Activated naive CD4-positive, alpha-beta T cell treated with anti-CD3 and anti-CD28 coated beads, Interleukin-2, amount 50 U/mL, for 72 hours (primary cell): ENCODE measurements around the gene CCM2L. TPM values are rescaled to one million over a fixed set of nuclear protein-coding genes. Genes with fewer than 3 reads are reported as not detected.

Experiments used
- ATAC-seq, 2 donors: fragments of 150-1000 bp; cut with Tn5 transposase; 2 replicates each; pipeline ENCODE4 v1.10.0; 2021; ENCODE audit warnings: mild to moderate bottlenecking in 2 of 2, moderate library complexity in 2 of 2
- DNase-seq, 2 donors: peaks; one replicate each; pipeline ENCODE4 v3.0.0; 2021 to 2022; ENCODE audit warnings: low spot score in 2 of 2
- H3K27ac Mint-ChIP-seq, 2 donors: one replicate each; pipeline ENCODE4 v1.8.0; 2022; ENCODE audit warnings: mild to moderate bottlenecking in 2 of 2, mixed read lengths in 2 of 2
- H3K36me3 Mint-ChIP-seq, 2 donors: one replicate each; pipeline ENCODE4 v1.8.0; 2022; ENCODE audit warnings: mixed read lengths in 2 of 2
- H3K9me3 Mint-ChIP-seq, 2 donors: one replicate each; pipeline ENCODE4 v1.8.0; 2022; ENCODE audit warnings: mixed read lengths in 2 of 2
- total RNA-seq, 2 donors: library from RNA; stranded (reverse); gene quantifications; one replicate each; pipeline ENCODE4 v1.2.3, GENCODE V29; 2022

CCM2L gene
- total RNA-seq, 2 donors from 2014 or later, result not detected

DNA sequence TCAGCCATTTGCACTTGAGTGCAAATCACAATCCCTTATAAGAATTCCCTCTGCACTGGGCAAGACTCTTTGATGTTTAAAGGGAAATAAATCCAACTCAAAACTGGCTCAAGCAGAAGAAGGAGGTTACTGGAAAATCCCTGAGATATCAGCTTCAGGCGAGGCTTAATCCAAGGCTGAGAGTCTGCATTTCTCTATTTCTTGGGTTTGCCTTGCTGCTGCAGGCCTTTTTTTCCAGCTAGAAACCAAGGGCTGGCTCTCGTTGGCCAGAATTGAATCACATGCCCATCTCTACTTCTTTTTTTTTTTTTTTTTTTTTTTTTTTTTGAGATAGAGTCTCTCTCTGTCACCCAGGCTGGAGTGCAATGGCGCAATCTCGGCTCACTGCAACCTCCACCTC lies 53.5 kb downstream of the CCM2L start:
- DNase-seq (no peak), ATAC-seq (no peak)
- no peaks in the 10 kb centered on the region for H3K36me3 Mint-ChIP-seq
- H3K27ac Mint-ChIP-seq, result no peak overlapping the region
- H3K9me3 Mint-ChIP-seq, result no peaks in the 10 kb centered on the region

DNA sequence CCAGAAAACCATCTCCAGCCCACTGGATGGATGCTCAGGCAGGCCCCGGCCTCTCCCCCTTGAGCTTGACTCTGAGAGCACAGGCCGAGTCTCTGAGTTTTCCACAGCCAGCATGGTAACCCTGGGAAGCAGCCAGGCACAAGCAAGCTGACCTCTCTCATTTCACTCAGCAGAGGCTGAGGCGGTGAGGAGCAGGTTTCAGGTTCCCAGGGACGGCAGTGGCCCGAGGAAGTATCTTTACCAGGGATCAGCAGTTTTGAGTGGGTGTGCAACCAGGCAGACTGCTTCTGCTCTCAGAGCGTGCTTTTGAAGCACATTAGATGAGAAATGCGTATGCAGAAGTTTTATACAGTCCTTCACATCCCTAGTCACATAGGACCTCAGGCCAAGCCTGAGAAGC lies 54.4 kb downstream of the CCM2L start:
- DNase-seq (no peak), ATAC-seq (no peak)
- H3K27ac Mint-ChIP-seq, result no peak overlapping the region
- H3K36me3 Mint-ChIP-seq, result no peaks in the 10 kb centered on the region
- H3K9me3 Mint-ChIP-seq, result no peaks in the 10 kb centered on the region

DNA sequence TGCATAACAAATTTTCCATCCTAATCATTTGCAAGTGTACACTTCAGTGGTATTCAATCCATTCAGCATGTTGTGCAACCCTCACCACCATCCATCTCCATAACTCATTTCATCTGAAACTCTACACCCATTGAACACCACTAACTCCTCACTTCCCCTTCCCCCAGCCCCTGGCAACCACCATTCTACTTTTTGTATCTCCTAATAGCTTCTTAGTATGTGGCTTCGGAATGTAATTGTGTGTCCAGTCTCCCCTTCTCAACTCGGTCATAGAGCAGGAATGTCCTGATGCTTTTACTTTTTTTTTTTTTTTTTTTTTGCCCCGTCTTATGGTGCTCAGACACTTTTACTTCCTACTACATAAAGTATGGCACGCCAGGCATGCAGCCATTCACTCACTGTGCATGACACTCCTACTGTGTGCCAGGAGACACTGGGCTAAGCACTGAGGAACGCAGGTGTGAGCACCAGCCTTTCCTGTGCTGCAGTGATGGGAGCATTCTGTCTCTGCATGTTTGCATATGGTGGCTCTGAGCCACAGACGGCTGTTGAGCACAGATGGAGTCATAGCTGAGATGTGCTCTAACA lies 57.1 kb downstream of the CCM2L start:
- Mint-ChIP-seq H3K27ac (no peak overlapping the region), H3K36me3 (no peaks in the 10 kb centered on the region), H3K9me3 (no peaks in the 10 kb centered on the region)
- DNase-seq (no peak), ATAC-seq (no peak)

DNA sequence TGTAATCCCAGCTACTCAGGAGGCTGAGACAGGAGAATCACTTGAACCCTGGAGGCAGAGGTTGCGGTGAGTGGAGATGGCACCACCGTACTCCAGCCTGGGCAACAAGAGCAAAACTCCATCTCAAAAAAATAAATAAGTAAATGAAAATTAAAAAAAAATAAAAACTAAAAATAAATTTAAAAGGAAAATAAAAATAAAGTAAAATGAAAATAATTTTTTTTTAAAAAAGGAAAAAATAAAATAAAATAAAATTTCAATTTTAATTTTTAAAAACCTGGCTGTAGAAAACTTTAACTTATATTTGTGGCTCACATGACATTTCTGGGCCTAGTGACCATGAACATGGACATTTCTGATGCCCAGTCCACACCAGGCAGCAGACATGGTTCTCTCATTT lies 57.9 kb downstream of the CCM2L start:
- Mint-ChIP-seq H3K27ac (no peak overlapping the region), H3K9me3 (no peaks in the 10 kb centered on the region), H3K36me3 (no peaks in the 10 kb centered on the region)
- no peak for ATAC-seq
- no peak for DNase-seq

DNA sequence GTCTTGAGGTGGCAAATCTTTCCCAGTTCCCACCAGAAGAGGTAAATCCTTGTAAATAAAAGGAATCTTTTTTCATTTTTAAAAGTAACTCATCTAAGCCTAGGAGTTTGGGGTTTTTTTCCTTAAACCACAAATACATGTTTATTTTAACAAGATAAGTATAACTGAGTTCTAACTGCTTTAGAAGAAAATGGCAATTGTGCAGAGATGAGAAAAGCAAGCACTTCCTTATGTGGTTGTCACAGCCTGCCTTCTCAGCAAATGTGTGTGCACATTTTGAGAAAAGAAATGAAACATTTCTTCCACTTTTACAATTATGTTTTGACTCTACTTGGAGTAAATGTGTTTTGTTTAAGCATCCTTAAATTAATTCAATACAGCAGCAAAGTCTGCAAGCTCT lies 59.5 kb downstream of the CCM2L start:
- ATAC-seq (no peak), DNase-seq (no peak)
- H3K9me3 Mint-ChIP-seq, result no peaks in the 10 kb centered on the region
- H3K27ac Mint-ChIP-seq, result no peak overlapping the region
- H3K36me3 Mint-ChIP-seq, result no peaks in the 10 kb centered on the region

DNA sequence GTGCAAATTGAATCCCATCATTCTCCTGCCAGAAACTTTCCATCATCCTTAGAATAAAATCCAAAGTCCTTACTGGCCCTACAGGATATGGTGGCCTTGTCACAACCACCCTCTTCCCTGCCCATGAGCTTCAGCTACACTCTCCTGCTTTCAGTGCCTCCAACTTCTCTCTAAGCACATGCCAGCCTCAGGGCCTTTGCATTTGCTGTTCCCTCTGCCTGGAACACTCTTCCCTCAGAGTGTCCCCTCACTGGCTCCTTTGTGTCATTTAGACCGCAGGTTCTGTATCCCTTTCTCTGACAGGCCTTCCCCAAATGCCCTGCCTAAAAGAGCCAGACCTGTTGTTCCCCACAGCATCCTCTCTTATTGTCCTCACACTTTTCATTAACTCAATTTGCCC lies 60.0 kb downstream of the CCM2L start:
- no peaks in the 10 kb centered on the region for H3K9me3 Mint-ChIP-seq
- ATAC-seq (no peak), DNase-seq (no peak)
- no peak overlapping the region for H3K27ac Mint-ChIP-seq
- no peaks in the 10 kb centered on the region for H3K36me3 Mint-ChIP-seq

DNA sequence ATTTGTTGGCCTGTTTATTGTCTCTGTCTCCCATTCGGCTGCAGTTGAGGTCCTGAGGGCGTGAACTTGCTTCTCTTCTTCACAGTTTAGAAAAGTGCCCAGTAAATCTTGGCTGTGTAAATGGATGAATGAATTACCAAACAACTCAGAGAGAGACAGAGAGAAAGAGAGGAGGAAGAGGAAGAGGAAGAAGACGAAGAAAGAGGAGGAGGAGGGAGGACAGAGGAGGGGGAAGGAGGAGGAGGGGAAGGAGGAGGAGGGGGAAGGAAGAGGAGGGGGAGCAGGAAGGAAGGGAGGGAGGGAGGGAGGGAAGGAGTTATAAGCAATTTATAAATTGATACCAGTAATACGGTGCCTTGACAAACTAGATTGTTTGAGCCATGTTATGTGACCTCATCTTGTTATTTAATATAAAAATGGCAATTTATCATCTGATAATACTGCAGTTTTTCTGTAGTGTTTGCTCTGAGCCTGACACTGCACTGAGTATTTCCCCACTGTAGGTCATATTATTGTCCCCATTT lies 60.5 kb downstream of the CCM2L start:
- DNase-seq (no peak), ATAC-seq (no peak)
- no peaks in the 10 kb centered on the region for H3K9me3 Mint-ChIP-seq
- H3K36me3 Mint-ChIP-seq, result no peaks in the 10 kb centered on the region
- H3K27ac Mint-ChIP-seq, result no peak overlapping the region

DNA sequence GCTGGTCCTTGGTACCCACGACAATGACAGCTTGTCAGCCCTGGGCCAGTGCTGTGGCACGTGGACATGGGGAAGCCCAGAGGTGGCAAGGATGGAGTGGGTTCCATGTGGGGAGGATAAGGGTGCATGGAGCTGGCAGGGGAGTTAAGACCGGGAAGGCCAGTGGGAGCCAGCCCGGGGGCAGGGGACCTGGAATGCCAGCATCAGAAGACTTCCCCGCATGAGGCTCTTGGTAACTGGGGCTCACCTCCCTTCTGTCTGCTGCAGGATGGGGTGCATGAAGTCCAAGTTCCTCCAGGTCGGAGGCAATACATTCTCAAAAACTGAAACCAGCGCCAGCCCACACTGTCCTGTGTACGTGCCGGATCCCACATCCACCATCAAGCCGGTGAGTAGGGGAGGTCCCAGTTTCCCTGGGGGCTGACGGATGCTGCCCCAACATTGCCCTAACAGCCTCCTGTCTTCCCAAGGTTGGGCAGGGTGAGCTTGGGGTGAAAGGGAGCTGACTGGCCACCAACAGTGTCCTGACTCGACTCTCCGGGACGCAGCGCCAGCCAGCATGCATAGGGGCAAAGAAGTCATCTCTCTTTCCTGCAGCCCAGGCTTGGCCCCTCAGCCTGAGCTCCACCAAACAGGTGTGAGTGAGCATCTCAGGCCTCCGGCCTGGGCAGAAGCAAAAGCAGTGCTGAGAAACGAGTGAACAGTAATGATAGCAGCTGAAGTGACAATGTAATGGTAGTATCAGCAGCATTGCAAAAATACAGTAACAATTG lies 61.3 kb downstream of the CCM2L start:
- Mint-ChIP-seq H3K9me3 (no peaks in the 10 kb centered on the region), H3K27ac (no peak overlapping the region)
- ATAC-seq, result no peak

DNA sequence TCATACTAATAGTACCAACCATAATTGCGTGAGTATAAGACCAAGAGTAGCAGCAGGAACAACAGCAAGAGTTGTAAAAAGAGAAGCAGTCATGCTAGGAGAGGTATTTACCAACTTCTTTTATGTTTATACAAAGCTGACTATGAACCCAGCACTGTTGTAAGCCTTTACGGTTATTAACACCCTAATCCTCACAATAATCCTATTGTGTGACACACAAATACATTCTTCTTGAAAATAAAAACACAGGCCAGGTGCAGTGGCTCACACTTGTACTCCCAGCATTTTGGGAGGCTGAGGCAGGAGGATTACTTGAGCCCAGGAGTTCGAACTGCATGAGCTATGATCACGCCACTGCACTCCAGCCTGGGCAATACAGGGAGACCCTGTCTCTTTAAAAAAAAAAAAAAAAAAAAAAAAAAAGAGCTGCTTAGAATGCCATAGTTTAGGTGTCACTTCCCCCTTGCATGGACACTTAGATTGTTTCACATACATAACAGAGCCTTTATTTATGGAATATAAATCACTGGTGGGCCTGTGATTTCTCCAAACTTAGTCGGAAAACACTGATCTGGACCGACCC lies 62.0 kb downstream of the CCM2L start:
- ATAC-seq, result no peak
- no peak for DNase-seq
- H3K27ac Mint-ChIP-seq, result no peak overlapping the region
- H3K9me3 Mint-ChIP-seq, result no peaks in the 10 kb centered on the region
- no peaks in the 10 kb centered on the region for H3K36me3 Mint-ChIP-seq

More for the DNA sequence above, 61.3 kb downstream of the CCM2L start:
- peak in 1 of 2 donors; percentile 6 for DNase-seq
- no peaks in the 10 kb centered on the region for H3K36me3 Mint-ChIP-seq

DNA sequence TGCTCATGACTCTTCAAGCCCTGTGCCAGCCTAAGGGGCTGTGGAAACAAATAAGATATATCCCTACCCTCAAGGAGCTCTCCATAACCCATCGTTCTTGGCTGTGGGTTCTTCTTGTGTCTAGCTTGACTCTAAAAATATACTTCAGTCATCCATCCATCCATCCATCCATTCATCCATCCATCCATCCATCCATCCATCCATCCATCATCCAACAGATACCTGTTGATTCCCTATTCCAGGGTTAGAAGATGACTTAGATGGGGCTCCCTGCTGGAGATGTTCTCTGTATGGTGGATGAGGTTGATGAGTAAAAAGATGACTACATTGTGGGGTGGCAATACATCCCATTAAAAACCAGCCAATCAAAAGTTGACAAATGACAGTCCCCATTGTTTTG lies 65.3 kb downstream of the CCM2L start:
- Mint-ChIP-seq H3K27ac (no peak overlapping the region), H3K36me3 (no peaks in the 10 kb centered on the region), H3K9me3 (no peaks in the 10 kb centered on the region)
- no peak for ATAC-seq
- DNase-seq, result no peak

DNA sequence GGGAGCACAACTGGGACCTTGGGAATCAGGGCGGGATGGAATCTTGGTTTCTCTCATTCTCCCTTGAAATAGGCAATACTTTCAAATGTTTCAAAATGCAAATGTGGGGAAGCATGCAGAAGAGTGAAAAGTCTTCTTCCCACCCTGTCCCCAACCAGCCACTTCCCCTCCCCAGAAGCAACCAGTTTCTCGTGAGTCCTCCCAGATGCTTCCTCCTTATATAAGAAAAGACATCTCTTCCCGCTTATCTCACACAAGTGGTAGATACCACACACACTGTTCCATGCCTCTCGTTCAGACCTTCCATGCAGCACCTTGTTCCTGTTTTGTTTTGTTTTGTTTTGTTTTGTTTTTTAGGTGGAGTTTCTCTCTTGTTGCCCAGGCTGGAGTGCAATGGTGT lies 67.0 kb downstream of the CCM2L start:
- no peaks in the 10 kb centered on the region for H3K36me3 Mint-ChIP-seq
- no peak overlapping the region for H3K27ac Mint-ChIP-seq
- ATAC-seq (no peak), DNase-seq (no peak)
- no peaks in the 10 kb centered on the region for H3K9me3 Mint-ChIP-seq

DNA sequence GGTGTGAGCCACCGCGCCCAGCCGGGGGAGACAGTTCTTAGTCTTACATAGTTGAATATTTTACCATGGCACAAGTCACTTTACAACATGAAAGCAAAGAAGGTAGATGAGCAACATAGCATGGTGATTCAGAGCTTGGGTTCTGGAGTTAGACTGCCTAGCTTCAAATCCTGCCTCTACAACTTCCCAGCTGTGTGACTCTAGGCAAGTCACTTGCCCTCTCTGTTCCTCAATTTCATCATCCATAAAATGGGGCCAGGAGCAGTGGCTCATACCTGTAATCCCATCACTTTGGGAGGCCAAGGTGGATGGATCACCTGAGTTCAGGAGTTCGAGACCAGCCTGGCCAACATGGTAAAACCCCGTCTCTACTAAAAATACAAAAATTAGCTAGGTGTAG lies 68.1 kb downstream of the CCM2L start:
- ATAC-seq, result no peak
- Mint-ChIP-seq H3K27ac (no peak overlapping the region), H3K9me3 (no peaks in the 10 kb centered on the region), H3K36me3 (no peaks in the 10 kb centered on the region)
- DNase-seq, result no peak

DNA sequence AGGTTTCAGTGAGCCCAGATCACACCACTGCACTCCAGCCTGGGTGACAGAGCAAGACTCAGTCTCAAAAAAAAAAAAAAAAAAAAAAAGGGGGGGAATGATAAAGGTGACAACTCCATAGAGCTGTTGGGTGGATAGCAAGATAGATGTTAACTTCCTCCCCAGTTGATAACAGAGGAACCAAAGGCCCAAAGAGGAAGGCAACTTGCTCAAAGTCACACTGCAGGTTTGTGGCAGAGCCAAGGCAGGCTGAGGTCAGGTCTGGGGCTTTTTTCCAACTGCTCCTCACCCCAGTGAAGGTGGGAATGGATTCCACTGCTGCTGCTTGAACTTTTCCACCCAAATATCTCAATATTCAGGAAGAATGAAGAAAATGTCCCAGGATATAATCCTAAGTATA lies 68.6 kb downstream of the CCM2L start:
- DNase-seq, result no peak
- no peak for ATAC-seq
- Mint-ChIP-seq H3K9me3 (no peaks in the 10 kb centered on the region), H3K36me3 (no peaks in the 10 kb centered on the region), H3K27ac (no peak overlapping the region)

DNA sequence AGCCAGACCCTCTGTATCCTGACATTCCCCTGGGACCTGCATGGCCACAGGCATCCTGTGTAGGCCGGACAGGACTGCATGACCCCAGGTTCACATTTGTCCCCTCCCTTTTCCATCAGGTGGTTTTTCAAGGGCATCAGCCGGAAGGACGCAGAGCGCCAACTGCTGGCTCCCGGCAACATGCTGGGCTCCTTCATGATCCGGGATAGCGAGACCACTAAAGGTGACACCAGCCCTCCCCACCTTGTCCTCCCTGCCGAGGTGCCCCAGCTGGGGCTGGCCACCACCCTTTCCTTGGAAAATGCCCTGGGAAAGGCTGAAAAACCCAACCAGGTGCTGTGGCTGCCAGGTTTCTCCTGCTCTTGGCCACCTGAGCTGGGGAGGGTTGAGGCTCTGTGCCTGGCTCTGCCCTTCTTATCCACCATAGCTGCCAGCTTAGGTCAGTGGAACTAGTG lies 69.4 kb downstream of the CCM2L start:
- no peaks in the 10 kb centered on the region for H3K9me3 Mint-ChIP-seq
- DNase-seq (no peak), ATAC-seq (no peak)

DNA sequence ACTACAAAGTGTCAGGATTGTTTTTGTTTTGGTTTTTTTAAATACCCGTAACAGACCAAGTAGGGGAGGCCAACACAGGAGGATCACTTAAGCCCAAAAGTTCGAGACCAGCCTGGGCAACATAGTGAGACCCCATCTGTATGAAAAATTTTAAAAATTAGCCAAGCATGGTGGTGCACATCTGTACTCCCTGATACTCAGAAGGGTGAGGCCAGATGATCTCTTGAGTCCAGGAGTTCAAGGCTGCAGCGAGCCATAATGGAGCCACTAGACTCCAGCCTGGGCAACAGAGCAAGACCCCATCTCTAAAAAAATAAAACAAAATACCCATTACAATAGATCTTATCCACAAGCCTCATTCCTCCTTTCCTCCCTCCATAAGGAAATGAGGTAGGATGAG lies 70.5 kb downstream of the CCM2L start:
- H3K9me3 Mint-ChIP-seq, result no peaks in the 10 kb centered on the region
- no peaks in the 10 kb centered on the region for H3K36me3 Mint-ChIP-seq
- no peak for DNase-seq
- no peak for ATAC-seq
- H3K27ac Mint-ChIP-seq, result no peak overlapping the region

More for the DNA sequence above, 69.4 kb downstream of the CCM2L start:
- no peak overlapping the region for H3K27ac Mint-ChIP-seq
- no peaks in the 10 kb centered on the region for H3K36me3 Mint-ChIP-seq
